Heart right ventricle (tissue), 16 donors: ENCODE measurements around the gene ATAT1. TPM values are rescaled to one million over a fixed set of nuclear protein-coding genes. Genes with fewer than 3 reads are reported as not detected.
A peak's percentile ranks its signal among the peaks of the same experiment; 100 is the strongest.

ENCODE experiments used
- ATAC-seq, 8 donors: fragments of 200-7000 bp; cut with Tn5 transposase; one replicate each; pipeline ENCODE4 v1.9.1; 2020; ENCODE audit warnings: mild to moderate bottlenecking in 8 of 8, moderate library complexity in 8 of 8, moderate number of reproducible peaks in 1 of 8
- DNase-seq, 2 donors: peaks; one replicate each; pipeline ENCODE4 v3.0.0-alpha.2; 2020
- H3K27ac ChIP-seq, 10 donors: fragments of 200-600 bp; sonication (generic) in 2 of 10; one replicate each; pipeline versions ENCODE4 v1.5.0 to v1.8.0; 2020 to 2022; ENCODE audit warnings: mild to moderate bottlenecking in 3 of 10
- H3K27me3 ChIP-seq, 7 donors: fragments of 200-600 bp; one replicate each; pipeline ENCODE4 v1.8.0; 2021 to 2022; ENCODE audit warnings: mild to moderate bottlenecking in 2 of 7
- H3K36me3 ChIP-seq, 9 donors: fragments of 200-600 bp; sonication (generic) in 1 of 9; one replicate each; pipeline versions ENCODE4 v1.5.0 to v1.8.0; 2020 to 2022; ENCODE audit warnings: mild to moderate bottlenecking in 2 of 9
- H3K4me1 ChIP-seq, 9 donors: fragments of 200-600 bp; sonication (generic) in 1 of 9; one replicate each; pipeline versions ENCODE4 v1.5.0 to v1.8.0; 2020 to 2022; ENCODE audit warnings: mild to moderate bottlenecking in 4 of 9
- H3K4me3 ChIP-seq, 10 donors: fragments of 200-600 bp; sonication (generic) in 2 of 10; one replicate each; pipeline versions ENCODE4 v1.5.0 to v1.8.0; 2020 to 2022; ENCODE audit warnings: mild to moderate bottlenecking in 7 of 10, moderate library complexity in 2 of 10
- H3K9me3 ChIP-seq, 11 donors: fragments of 200-600 bp in 10 of 11; sonication (generic) in 2 of 11; one replicate each; pipeline versions ENCODE4 v1.5.0 to v1.8.0; 2013 to 2022; ENCODE audit warnings: mild to moderate bottlenecking in 2 of 11, control low read depth in 1 of 11, moderate library complexity in 1 of 11
- WGBS, 2 donors: extraction: QIAGEN DNeasy Blood & Tissue Kit; methylation state at CpG; one replicate each; pipeline ENCODE4 v1.1.7; 2013; ENCODE audit warnings: inconsistent platforms in 1 of 2; 5-methylcytosine and 5-hydroxymethylcytosine counted together
- intact Hi-C, 10 donors: fragments of 100-400 bp; cut with DNase I; formaldehyde crosslinking; loops; one replicate each; pipeline versions ENCODE4 v1.11.1 to v1.14.2; 2022
- polyA plus RNA-seq, 2 donors: library from polyadenylated mRNA; stranded (reverse); fragments of 200-250 nt; gene quantifications; one replicate each; pipeline ENCODE4 v1.2.3, GENCODE V29; 2013
- total RNA-seq, 10 donors: library from RNA; stranded (reverse); fragmentation: NEBNext Ultra II Directional in 3 of 10; extraction: Animal tissue kit (Norgen Biotek cat#: 25700) in 3 of 10; gene quantifications; one replicate each; pipeline versions ENCODE4 v1.2.1 to v1.2.4, GENCODE V29; 2021 to 2023
- TF ChIP-seq, protein P1 (sequence below), 9 donors: fragments of 200-600 bp; sonication (generic) in 2 of 9; IDR thresholded peaks; one replicate each; pipeline versions ENCODE4 v1.5.0 to v1.8.0; 2021 to 2022; ENCODE audit warnings: antibody characterized with exemption in 9 of 9, mild to moderate bottlenecking in 5 of 9, moderate library complexity in 1 of 9
- donor health status: Arrhythmogenic right ventricular cardiomyopathy.
- donor health status: ischemic (EF 13 %, LVEDD 7.1; RV severe dilation, severe dysfunction).
- donor health status: healthy with polysubstance abuse.
- donor health status: DM: no; HTN: yes; CAD: no.
- donor health status: DM: no; HTN: no; CAD: no.
- donor health status: ischemic (EF 25% LVEDD 6.9; RV normal size, moderate dysfunction).
- donor health status: ischemic (EF 25% LVEDD 5.7; RV mildly dilated, moderate dysfunction).
- donor health status: healthy.
- donor health status: DM: yes; HTN: yes; CAD: no.
- donor health status: Ischemic cardiomyopathy.
- donor health status: ischemic (EF 35%, LVEDD 5.7; RV mildly dilated, moderate dysfunction).
- donor health status: nonischemic (EF 11% LVEDD 7.7; RV severe dilation, severe dysfunction).
- donor health status: DM: yes; HTN: yes; CAD: no.
- donor health status: PGD.
- donor health status: ischemic (EF 29% LVEDD 5.4; RV normal size, mild dysfunction).
- donor health status: nonischemic (EF 23%, LVEDD 6.1; RV moderate dilation, normal function).

The ATAT1 gene
- total and polyA plus RNA-seq, 12 donors = 1.8 to 4.6 (median 2.9) TPM

GRCh38 chr6:30615958-30616810 lies 10.5 kb upstream of the ATAT1 start:
- intact Hi-C loops = loop anchor here in 5 of 10 donors (2.0 to 5.0 kb wide), 4 partner anchors 71 to 126 kb away; partner anchors contain the start of genes TUBB (in 4 of the 5), FLOT1 (in 1 of the 5), IER3 (in 1 of the 5) and PPP1R18 (in 1 of the 5)
- H3K4me3 ChIP-seq = peak overlapping the region; percentile 57 to 94 (median 76)
- peak overlapping the region; percentile 80 to 98 (median 93) for H3K27ac ChIP-seq
- H3K27me3 ChIP-seq = no peaks in the 10 kb centered on the region
- H3K4me1 ChIP-seq = peaks cover 14 to 52% (median 48%) of the 10 kb centered on the region in 9 donors
- H3K9me3 ChIP-seq = no peaks in the 10 kb centered on the region
- DNase-seq = no peak
- no peak for ATAC-seq
- peaks cover 4 to 59% (median 25%) of the 10 kb centered on the region in 9 donors for H3K36me3 ChIP-seq
- 0 to 4% methylated on average over 10 of the region's 10 CpGs for WGBS, 2 donors
- TF ChIP-seq, protein P1, sequence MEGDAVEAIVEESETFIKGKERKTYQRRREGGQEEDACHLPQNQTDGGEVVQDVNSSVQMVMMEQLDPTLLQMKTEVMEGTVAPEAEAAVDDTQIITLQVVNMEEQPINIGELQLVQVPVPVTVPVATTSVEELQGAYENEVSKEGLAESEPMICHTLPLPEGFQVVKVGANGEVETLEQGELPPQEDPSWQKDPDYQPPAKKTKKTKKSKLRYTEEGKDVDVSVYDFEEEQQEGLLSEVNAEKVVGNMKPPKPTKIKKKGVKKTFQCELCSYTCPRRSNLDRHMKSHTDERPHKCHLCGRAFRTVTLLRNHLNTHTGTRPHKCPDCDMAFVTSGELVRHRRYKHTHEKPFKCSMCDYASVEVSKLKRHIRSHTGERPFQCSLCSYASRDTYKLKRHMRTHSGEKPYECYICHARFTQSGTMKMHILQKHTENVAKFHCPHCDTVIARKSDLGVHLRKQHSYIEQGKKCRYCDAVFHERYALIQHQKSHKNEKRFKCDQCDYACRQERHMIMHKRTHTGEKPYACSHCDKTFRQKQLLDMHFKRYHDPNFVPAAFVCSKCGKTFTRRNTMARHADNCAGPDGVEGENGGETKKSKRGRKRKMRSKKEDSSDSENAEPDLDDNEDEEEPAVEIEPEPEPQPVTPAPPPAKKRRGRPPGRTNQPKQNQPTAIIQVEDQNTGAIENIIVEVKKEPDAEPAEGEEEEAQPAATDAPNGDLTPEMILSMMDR (IDR thresholded peaks at IDR 0.05) = no peak

DNA sequence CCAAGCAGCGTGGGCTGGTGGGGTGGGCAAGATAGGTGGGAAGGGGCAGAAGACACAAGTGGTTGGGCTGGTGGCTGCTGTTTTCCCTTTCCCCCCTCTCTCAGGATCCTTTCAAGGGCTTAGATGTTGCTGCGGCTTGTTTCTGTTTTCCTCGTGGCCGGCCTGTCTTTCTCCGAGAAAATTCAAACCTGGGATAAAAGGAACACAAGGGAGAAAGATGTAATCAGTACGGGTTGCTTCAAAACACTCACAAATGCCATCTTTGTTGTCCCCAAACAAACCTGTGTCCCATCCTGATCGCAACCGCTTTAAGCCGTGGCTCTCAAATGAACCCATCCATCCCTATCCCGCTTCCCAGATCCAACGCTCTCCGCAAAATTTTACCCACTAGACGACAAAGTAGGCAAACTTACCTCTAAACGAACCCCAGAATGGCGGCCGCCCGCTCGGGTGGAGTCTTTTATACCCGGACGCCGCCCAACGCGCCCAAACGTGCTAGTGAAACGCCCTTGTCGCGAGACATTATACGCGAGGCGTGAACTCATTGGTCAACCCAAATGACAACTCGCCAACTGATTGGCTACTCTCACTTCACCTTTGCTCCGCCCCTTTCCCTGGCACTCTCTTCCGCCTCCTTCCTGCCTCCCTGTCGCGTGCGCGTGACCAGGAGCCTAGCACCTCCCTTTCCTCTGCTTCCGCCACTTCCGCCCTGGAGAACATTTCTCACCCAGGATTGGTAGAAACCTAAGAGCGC lies 9.7 kb upstream of the ATAT1 start, which contains the start of gene PPP1R10:
Gene PPP1R10 (minus strand): TSS at position 433 of the 754 bp plus-strand sequence. CDS start 7,299 bp downstream, outside the sequence.
- intact Hi-C loops = loop anchor here in 6 of 10 donors (1.0 to 5.0 kb wide), 5 partner anchors 70 to 125 kb away; partner anchors contain the start of genes TUBB (in 5 of the 6), FLOT1 (in 1 of the 6), IER3 (in 1 of the 6) and PPP1R18 (in 1 of the 6)
- TF ChIP-seq, protein P1 (IDR thresholded peaks at IDR 0.05) = no peak
- 0 to 1% methylated on average over 40 of the region's 40 CpGs for WGBS, 2 donors
- H3K27ac ChIP-seq = peak within 1 kb of the TSS; percentile 86 to 98 (median 95)
- H3K4me3 ChIP-seq = peak within 1 kb of the TSS; percentile 57 to 94 (median 76)
- peaks cover 12 to 44% (median 40%) of the 10 kb centered on the region in 9 donors for H3K4me1 ChIP-seq
- H3K36me3 ChIP-seq = peaks cover 4 to 61% (median 32%) of the 10 kb centered on the region in 9 donors
- H3K9me3 ChIP-seq = no peaks in the 10 kb centered on the region
- no peaks in the 10 kb centered on the region for H3K27me3 ChIP-seq
- DNase-seq (peak; percentile 97 to 100), ATAC-seq (peak; percentile 89 to 94 (median 92))

GRCh38 chr6:30617565-30618269 lies 9.0 kb upstream of the ATAT1 start, which contains the start of gene MRPS18B:
Gene MRPS18B (plus strand): TSS chr6:30617840. CDS start chr6:30617866, 26 bp downstream.
- peak; percentile 97 to 99 for DNase-seq
- 0 to 1% methylated on average over 34 of the region's 34 CpGs for WGBS, 2 donors
- H3K4me3 ChIP-seq = peak within 1 kb of the TSS; percentile 57 to 94 (median 76)
- H3K27me3 ChIP-seq = no peaks in the 10 kb centered on the region
- peak; percentile 88 to 93 (median 91) for ATAC-seq
- no peaks in the 10 kb centered on the region for H3K9me3 ChIP-seq
- TF ChIP-seq, protein P1 (IDR thresholded peaks at IDR 0.05) = no peak
- H3K27ac ChIP-seq = peak within 1 kb of the TSS; percentile 86 to 98 (median 95)
- peaks cover 4 to 65% (median 39%) of the 10 kb centered on the region in 9 donors for H3K36me3 ChIP-seq
- peaks cover 12 to 37% (median 33%) of the 10 kb centered on the region in 9 donors for H3K4me1 ChIP-seq
- intact Hi-C loops = loop anchor here in 6 of 10 donors (1.0 to 5.0 kb wide), 5 partner anchors 70 to 125 kb away; partner anchors contain the start of genes TUBB (in 5 of the 6), FLOT1 (in 1 of the 6), IER3 (in 1 of the 6) and PPP1R18 (in 1 of the 6)
